Suprapubic skin (tissue), 3 donors: ENCODE data around the gene MBOAT2.

Experiments
- CTCF ChIP-seq, 2 donors: fragments of 200-600 bp in 1 of 2; fragments of 450-650 bp in 1 of 2; sonication (generic) in 1 of 2; IDR thresholded peaks; one replicate each; pipeline ENCODE4 v1.5.1; 2016 to 2019; ENCODE audit warnings: antibody characterized with exemption in 2 of 2, mild to moderate bottlenecking in 1 of 2, moderate library complexity in 1 of 2
- POLR2AphosphoS5 ChIP-seq, 3 donors: sonication (generic); formaldehyde crosslinking; IDR thresholded peaks; one replicate each; pipeline ENCODE4 v1.6.1; 2017; ENCODE audit warnings: antibody characterized with exemption in 3 of 3

- TF ChIP-seq CTCF (IDR thresholded peaks at IDR 0.05) (no peak), POLR2AphosphoS5 (IDR thresholded peaks at IDR 0.05) (no peak)
Observed at GRCh38 chr2:8882094-8882493, 121.4 kb downstream of the MBOAT2 start.
